OCI-LY7 (cell line): ENCODE measurements around the gene MYEOV. TPM values are rescaled to one million over a fixed set of nuclear protein-coding genes. Genes with fewer than 3 reads are reported as not detected.

Experiments used
- BruUV-seq: library from RNA; stranded (reverse); fragments of 400-500 nt; replicated peaks from 2 replicates; lab custom pipeline; 2021; lab: Mats Ljungman, UMichigan
- CTCF ChIA-PET: fragments of 300-600 bp; sonication (Branson Sonifier 250); formaldehyde crosslinking; loops from one replicate; lab custom pipeline; 2022; ENCODE audit warnings: antibody characterized with exemption; ENCODE audit not compliant: unreplicated experiment; lab: Charles Lee
- POLR2A ChIA-PET: fragments of 300-600 bp; sonication (Branson Sonifier 250); formaldehyde crosslinking; loops from one replicate; lab custom pipeline; 2022; ENCODE audit warnings: antibody characterized with exemption; lab: Charles Lee
- DNase-seq: peaks from one replicate; pipeline ENCODE4 v3.0.0-alpha.2; 2015; ENCODE audit warnings: low spot score
- H2AFZ ChIP-seq: fragments of 200-600 bp; sonication (generic), shearing (Covaris generic); 2 replicates; pipeline ENCODE4 v1.6.1; 2014; ENCODE audit warnings: mild to moderate bottlenecking, antibody characterized with exemption, low read length, moderate library complexity
- H3K27ac ChIP-seq: fragments of 200-600 bp; sonication (generic); 2 replicates; pipeline ENCODE4 v1.5.1; 2014; ENCODE audit warnings: mixed run types, low read depth, mild to moderate bottlenecking, moderate library complexity, low read length, inconsistent platforms; ENCODE audit not compliant: poor library complexity, severe bottlenecking
- H3K36me3 ChIP-seq: fragments of 200-600 bp; sonication (generic); 2 replicates; pipeline ENCODE4 v1.6.1; 2014; ENCODE audit warnings: mild to moderate bottlenecking, antibody characterized with exemption, low read length, moderate library complexity, mixed read lengths; ENCODE audit not compliant: insufficient read depth
- H3K4me1 ChIP-seq: fragments of 200-600 bp; sonication (generic); 2 replicates; pipeline ENCODE4 v1.5.1; 2014; ENCODE audit warnings: mild to moderate bottlenecking, low read length; ENCODE audit not compliant: insufficient read depth, poor library complexity, severe bottlenecking
- H3K4me2 ChIP-seq: fragments of 200-600 bp; sonication (generic); 2 replicates; pipeline ENCODE4 v1.6.1; 2014; ENCODE audit warnings: mild to moderate bottlenecking, low read length
- H3K4me3 ChIP-seq: fragments of 200-600 bp; sonication (generic); 2 replicates; pipeline ENCODE4 v1.5.1; 2014; ENCODE audit warnings: mild to moderate bottlenecking, low read depth, low read length; ENCODE audit not compliant: poor library complexity, severe bottlenecking
- H3K79me2 ChIP-seq: fragments of 200-600 bp; sonication (generic); 2 replicates; pipeline ENCODE4 v1.6.1; 2016; ENCODE audit warnings: low read depth, mild to moderate bottlenecking, low read length, moderate library complexity, mixed read lengths; ENCODE audit not compliant: insufficient read depth
- H3K9me2 ChIP-seq: fragments of 200-600 bp; sonication (generic); 2 replicates; pipeline ENCODE4 v1.6.1; 2016; ENCODE audit warnings: mild to moderate bottlenecking, low read length, mixed read lengths; ENCODE audit not compliant: insufficient read depth
- H3K9me3 ChIP-seq: fragments of 200-600 bp; sonication (generic); 2 replicates; pipeline ENCODE4 v1.6.1; 2014; ENCODE audit warnings: mild to moderate bottlenecking, mixed run types, low read length, mixed read lengths
- H4K20me1 ChIP-seq: fragments of 200-600 bp; sonication (generic); 2 replicates; pipeline ENCODE4 v1.6.1; 2014; ENCODE audit warnings: mild to moderate bottlenecking, antibody characterized with exemption, low read length, moderate library complexity, mixed read lengths; ENCODE audit not compliant: insufficient read depth
- CTCF ChIP-seq: fragments of 200-600 bp; sonication (generic); conservative IDR thresholded peaks from 2 replicates; pipeline ENCODE4 v1.5.1; 2014; ENCODE audit warnings: mild to moderate bottlenecking, antibody characterized with exemption, low read length, moderate library complexity, mixed read lengths
- EZH2phosphoT487 ChIP-seq: fragments of 200-600 bp; sonication (generic); IDR thresholded peaks from 2 replicates; pipeline ENCODE4 v1.6.1; 2018; ENCODE audit warnings: low read depth, borderline replicate concordance, mild to moderate bottlenecking, mixed run types, antibody characterized with exemption, low read length, moderate library complexity, mixed read lengths
- intact Hi-C: fragments of 100-400 bp; cut with micrococcal nuclease; formaldehyde crosslinking; loops from one replicate; pipeline ENCODE4 v1.10.0; 2022; ENCODE audit not compliant: unreplicated experiment
- total RNA-seq, 2 experiments: library from RNA; depleted of rRNA in 1 of 2; stranded (reverse); fragments of >200 nt in 1 of 2; shearing (Covaris generic) in 1 of 2; gene quantifications; 2 replicates each; pipeline ENCODE4 v1.2.3, GENCODE V29; 2014 to 2022

MYEOV gene
- total RNA-seq, 2 experiments from 2014 or later, result 3.2 to 7.7 TPM

DNA sequence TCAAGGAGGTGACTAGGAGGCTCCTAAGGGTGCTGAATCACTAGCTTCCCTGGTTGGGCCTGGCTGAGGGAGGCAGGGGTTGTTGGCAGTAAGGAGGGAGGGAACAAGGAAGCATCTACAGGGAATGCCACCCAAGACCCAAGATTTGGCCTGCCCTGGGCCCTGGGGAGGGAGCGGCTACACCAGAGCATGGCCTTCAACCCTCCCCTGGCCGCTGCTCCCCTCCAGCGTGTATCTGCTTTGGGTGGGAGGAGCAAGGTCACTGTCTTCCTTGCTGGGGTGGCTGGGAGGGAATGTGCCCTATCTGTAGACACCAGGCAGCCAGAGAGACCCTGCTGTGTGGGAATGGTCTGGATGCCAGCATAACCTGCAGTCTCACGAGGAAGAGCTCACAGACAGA lies 29.5 kb upstream of the MYEOV start:
- Histone ChIP-seq H2AFZ (no peak overlapping the region), H4K20me1 (no peaks in the 10 kb centered on the region), H3K4me2 (no peak overlapping the region), H3K79me2 (no peaks in the 10 kb centered on the region), H3K4me1 (no peaks in the 10 kb centered on the region), H3K9me2 (no peaks in the 10 kb centered on the region), H3K27ac (no peak overlapping the region), H3K9me3 (no peaks in the 10 kb centered on the region), H3K36me3 (no peaks in the 10 kb centered on the region), H3K4me3 (no peak overlapping the region)
- no TSS peak for BruUV-seq
- intact Hi-C loops, result no loop called here
- ChIA-PET CTCF (no interaction called here), POLR2A (no interaction called here)
- TF ChIP-seq EZH2phosphoT487 (no peak), CTCF (no peak)
- DNase-seq, result no peak

DNA sequence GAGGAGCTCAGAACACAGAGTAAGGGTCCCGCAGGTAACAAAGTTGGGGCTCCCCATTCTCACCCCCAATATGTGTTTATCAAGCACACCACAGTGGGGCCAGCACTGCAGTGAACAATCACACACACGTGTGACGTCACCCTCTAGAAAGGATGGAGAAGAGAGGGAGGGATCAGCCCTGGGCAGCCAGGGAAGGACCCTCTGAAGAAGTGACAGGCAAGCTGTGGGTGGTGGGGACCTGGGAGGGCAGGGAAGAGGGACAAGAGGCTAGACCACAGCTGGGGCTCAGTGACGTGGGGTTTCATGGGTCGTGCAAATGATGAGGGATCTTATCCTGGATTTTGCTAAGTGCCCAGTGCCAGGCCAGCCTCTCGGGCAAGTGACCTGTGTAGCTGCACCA lies 28.7 kb upstream of the MYEOV start:
- Histone ChIP-seq H3K9me2 (no peaks in the 10 kb centered on the region), H3K79me2 (no peaks in the 10 kb centered on the region), H3K4me3 (no peak overlapping the region), H3K27ac (no peak overlapping the region), H4K20me1 (no peaks in the 10 kb centered on the region), H3K4me1 (no peaks in the 10 kb centered on the region), H3K4me2 (no peak overlapping the region), H3K36me3 (no peaks in the 10 kb centered on the region), H2AFZ (no peak overlapping the region), H3K9me3 (no peaks in the 10 kb centered on the region)
- ChIA-PET POLR2A (no interaction called here), CTCF (no interaction called here)
- no TSS peak for BruUV-seq
- intact Hi-C loops, result no loop called here
- TF ChIP-seq CTCF, result no peak
- TF ChIP-seq EZH2phosphoT487, result no peak
- DNase-seq, result no peak

DNA sequence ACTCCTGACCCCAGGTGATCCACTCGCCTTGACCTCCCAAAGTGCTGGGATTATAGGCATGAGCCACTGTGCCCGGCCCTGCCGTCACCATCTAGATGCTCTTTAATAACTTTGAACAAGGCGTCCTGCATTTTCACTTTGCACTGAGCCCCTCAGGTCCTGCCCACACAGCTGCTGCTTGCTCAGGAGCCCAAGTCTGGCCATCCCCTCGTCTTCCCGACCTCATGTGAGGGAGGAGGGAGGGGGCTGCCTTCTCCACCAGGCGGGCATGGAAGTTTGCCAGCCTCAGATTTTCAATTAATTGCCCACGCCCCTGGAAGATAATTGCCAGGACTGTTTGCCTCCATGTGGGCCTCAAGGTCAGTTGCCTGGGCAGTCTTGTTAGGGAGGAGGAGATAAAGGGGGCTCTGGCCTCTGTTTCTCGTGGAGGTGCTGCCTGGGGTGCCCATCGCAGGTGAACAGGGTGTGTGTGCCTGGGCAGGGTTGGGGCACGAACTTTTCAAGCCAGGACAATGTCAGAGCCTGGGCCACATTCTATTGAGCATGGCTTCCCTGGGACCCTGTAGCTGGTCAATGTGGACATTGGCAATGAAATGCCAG lies 27.9 kb upstream of the MYEOV start:
- no TSS peak for BruUV-seq
- no peak overlapping the region for H3K4me3 ChIP-seq
- no peak for TF ChIP-seq EZH2phosphoT487
- TF ChIP-seq CTCF, result no peak
- ChIA-PET CTCF (no interaction called here), POLR2A (no interaction called here)
- H3K9me3 ChIP-seq, result no peaks in the 10 kb centered on the region
- H4K20me1 ChIP-seq, result no peaks in the 10 kb centered on the region
- no peaks in the 10 kb centered on the region for H3K9me2 ChIP-seq
- no peaks in the 10 kb centered on the region for H3K79me2 ChIP-seq
- no peaks in the 10 kb centered on the region for H3K4me1 ChIP-seq
- no peak overlapping the region for H2AFZ ChIP-seq
- H3K36me3 ChIP-seq, result no peaks in the 10 kb centered on the region
- intact Hi-C loops, result no loop called here
- no peak overlapping the region for H3K4me2 ChIP-seq
- no peak overlapping the region for H3K27ac ChIP-seq
- DNase-seq, result no peak
